Testis (tissue), 2 donors: ENCODE data around the gene SMU1.

ENCODE experiments used
- CTCF ChIP-seq, 3 experiments: fragments of 450-650 bp in 2 of 3; fragments of 200-600 bp in 1 of 3; sonication (generic) in 1 of 3; IDR thresholded peaks; one replicate each; pipeline ENCODE4 v1.5.1; 2016 to 2019; ENCODE audit warnings: antibody characterized with exemption in 3 of 3, mild to moderate bottlenecking in 2 of 3, moderate library complexity in 1 of 3
- POLR2A ChIP-seq: fragments of 450-650 bp; IDR thresholded peaks from one replicate; pipeline ENCODE4 v1.6.1; 2017; ENCODE audit warnings: antibody characterized with exemption, mild to moderate bottlenecking, moderate library complexity

- no peak for TF ChIP-seq POLR2A
- TF ChIP-seq CTCF (IDR thresholded peaks at IDR 0.05), result no peak
These were observed 40.4 kb upstream of the SMU1 start for GRCh38 chr9:33116860-33117259.
